ENCODE measurements around the gene VPS13D.

- no peak for TF ChIP-seq POLR2A (IDR thresholded peaks at IDR 0.05; ENCODE audit: low read depth, low read length)
- no peak for TF ChIP-seq MXI1 (IDR thresholded peaks at IDR 0.05; ENCODE audit: low read depth, low read length)
- no peak for TF ChIP-seq CTCF (IDR thresholded peaks at IDR 0.05 in 2 of 3, conservative IDR thresholded peaks at IDR 0.05 in 1 of 3; ENCODE audit: control insufficient read depth in 2 of 3, extremely low read depth in 1 of 3, insufficient read depth in 1 of 3, low read depth in 3 of 3, low read length in 3 of 3)
- no peak for TF ChIP-seq MLLT1 (IDR thresholded peaks at IDR 0.05)
- TF ChIP-seq STAT1 (conservative IDR thresholded peaks at IDR 0.05), result no peak
- TF ChIP-seq RBBP5 (conservative IDR thresholded peaks at IDR 0.05), result no peak
Measured at GRCh38 chr1:12450090-12450755, 220.4 kb downstream of the VPS13D start.
